IPS-20b (cell line): ENCODE measurements around the gene SAT1.
"Not testable (repeated sequence)": the region's sequence is repeated elsewhere in the genome, so short reads cannot be mapped to it uniquely, and the experiment has no call there.

Source experiments
- H3K27ac ChIP-seq: one replicate; pipeline ENCODE4 v1.5.1; 2013; ENCODE audit warnings: low read length
- H3K27me3 ChIP-seq: 2 replicates; pipeline ENCODE4 v1.6.1; 2013; ENCODE audit warnings: mild to moderate bottlenecking, low read length, inconsistent platforms; ENCODE audit not compliant: insufficient read depth
- H3K36me3 ChIP-seq: 2 replicates; pipeline ENCODE4 v1.6.1; 2013; ENCODE audit warnings: low read depth, mild to moderate bottlenecking, inconsistent platforms, low read length, moderate library complexity; ENCODE audit not compliant: insufficient read depth
- H3K4me1 ChIP-seq: 2 replicates; pipeline ENCODE4 v1.6.1; 2013; ENCODE audit warnings: mild to moderate bottlenecking, control low read depth, inconsistent platforms, low read length, moderate library complexity; ENCODE audit not compliant: insufficient read depth
- H3K4me3 ChIP-seq: 2 replicates; pipeline ENCODE4 v1.5.1; 2013; ENCODE audit warnings: mild to moderate bottlenecking, low read length, inconsistent platforms
- H3K9ac ChIP-seq: 2 replicates; pipeline ENCODE4 v1.6.1; 2013; ENCODE audit warnings: low read depth, mild to moderate bottlenecking, inconsistent platforms, low read length, moderate library complexity
- H3K9me3 ChIP-seq: 2 replicates; pipeline ENCODE4 v1.6.1; 2013; ENCODE audit warnings: mild to moderate bottlenecking, low read depth, low read length, inconsistent platforms; ENCODE audit not compliant: insufficient read depth

SAT1 gene

DNA sequence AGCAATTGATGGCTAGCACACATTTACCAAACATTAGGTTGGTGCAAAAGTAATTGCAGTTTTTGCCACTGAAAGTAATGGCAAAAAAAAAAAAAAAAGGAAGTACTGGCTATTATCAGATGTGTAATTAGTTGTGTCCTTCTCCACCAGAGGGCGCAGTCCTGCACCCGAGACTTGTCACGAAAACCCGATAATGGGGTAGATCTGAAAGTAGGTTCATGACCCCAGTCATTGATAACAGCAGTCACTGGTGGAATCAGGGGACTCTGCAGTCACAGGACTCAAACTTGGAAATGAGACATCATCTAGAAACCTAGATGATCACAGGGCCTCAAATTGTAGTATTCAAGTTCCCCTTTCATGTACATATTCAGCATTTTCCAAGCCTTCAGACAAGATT, 26.8 kb upstream of the SAT1 start:
- Histone ChIP-seq H3K9me3 (no peaks in the 10 kb centered on the region), H3K4me3 (no peak overlapping the region), H3K9ac (no peak overlapping the region), H3K4me1 (no peaks in the 10 kb centered on the region), H3K27me3 (no peaks in the 10 kb centered on the region), H3K27ac (no peak overlapping the region), H3K36me3 (no peaks in the 10 kb centered on the region)

DNA sequence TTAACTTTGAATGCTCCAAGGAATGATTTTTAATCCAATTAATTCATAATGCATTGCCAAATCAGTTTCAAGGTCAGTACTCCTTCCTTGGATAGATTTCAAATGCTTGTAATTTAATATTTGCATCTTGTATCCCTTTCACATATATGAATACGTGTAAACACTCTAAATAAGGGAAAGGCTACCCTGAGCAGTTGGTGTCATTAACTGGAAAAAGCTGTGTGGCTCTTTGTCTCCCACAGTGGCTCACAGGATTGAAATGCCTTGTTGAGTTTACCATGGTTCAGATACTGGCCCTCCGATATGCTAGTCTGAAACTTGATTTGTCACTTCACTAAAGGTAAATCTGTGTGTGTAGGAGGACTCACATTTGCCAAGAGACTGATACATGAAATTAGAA, 23.2 kb upstream of the SAT1 start:
- H3K4me3 ChIP-seq = no peak overlapping the region
- H3K9ac ChIP-seq = no peak overlapping the region
- H3K9me3 ChIP-seq = no peaks in the 10 kb centered on the region
- no peaks in the 10 kb centered on the region for H3K36me3 ChIP-seq
- H3K27ac ChIP-seq = no peak overlapping the region
- H3K4me1 ChIP-seq = no peaks in the 10 kb centered on the region
- H3K27me3 ChIP-seq = no peaks in the 10 kb centered on the region

DNA sequence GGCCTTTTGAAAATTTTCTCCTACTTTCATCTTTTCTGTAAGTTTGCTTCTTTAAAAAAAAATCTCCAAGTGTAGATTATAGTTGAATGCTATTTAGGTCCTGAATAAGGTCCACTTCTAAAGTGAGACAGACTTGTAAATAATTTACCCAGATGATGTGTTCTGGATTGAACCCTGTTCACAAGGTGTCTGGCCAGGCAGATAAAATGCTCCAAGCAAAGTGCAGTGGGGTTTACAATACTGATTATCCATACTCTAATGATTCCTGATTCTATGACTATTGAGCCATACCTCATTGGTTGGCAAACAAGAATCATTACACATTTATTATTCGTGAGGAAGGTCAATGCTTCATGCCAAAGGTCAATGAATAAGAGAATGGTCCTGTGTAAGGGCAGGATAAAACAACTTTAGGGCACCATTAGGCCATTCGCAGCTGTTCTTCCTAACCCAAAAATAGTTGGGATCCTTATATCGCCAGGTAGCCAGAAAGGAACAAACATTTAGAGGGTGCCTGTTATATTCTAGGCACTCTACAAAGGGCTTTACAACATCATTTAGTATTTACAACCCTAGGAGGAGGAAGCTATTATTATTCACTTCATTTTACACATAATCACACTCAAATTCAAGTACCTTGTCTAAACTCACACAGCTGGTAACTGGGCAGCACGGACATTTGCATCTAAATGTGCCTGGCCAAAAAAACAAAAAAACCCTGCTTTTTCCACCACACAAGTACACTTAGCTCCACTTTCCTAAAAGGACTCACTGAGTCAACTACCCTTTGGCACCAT, 18.6 kb upstream of the SAT1 start:
- no peak overlapping the region for H3K27ac ChIP-seq
- no peaks in the 10 kb centered on the region for H3K9me3 ChIP-seq
- no peaks in the 10 kb centered on the region for H3K36me3 ChIP-seq
- H3K4me3 ChIP-seq = no peak overlapping the region
- no peak overlapping the region for H3K9ac ChIP-seq
- no peaks in the 10 kb centered on the region for H3K4me1 ChIP-seq
- no peaks in the 10 kb centered on the region for H3K27me3 ChIP-seq

DNA sequence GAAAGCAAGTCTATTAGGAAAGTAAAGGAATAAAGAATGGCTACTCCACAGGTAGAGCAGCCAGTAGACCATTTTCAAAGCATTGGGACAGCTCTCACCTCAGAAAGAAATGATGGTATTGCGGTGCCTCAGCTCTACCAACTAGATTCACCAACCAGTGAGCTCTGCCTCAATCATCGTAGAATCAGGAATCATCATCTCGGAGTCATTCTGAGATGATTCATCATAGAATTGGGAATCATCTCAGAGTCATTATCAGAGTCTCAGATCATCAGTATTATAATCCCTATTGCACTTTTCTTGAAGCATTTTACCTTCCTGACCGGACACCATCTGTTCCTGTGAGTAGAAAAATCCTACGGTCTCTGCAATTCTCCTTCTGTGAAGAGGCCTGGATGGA, 17.5 kb upstream of the SAT1 start:
- no peak overlapping the region for H3K27ac ChIP-seq
- H3K9ac ChIP-seq = no peak overlapping the region
- H3K4me3 ChIP-seq = no peak overlapping the region
- no peaks in the 10 kb centered on the region for H3K36me3 ChIP-seq
- H3K9me3 ChIP-seq = no peaks in the 10 kb centered on the region
- H3K27me3 ChIP-seq = no peaks in the 10 kb centered on the region
- no peaks in the 10 kb centered on the region for H3K4me1 ChIP-seq

DNA sequence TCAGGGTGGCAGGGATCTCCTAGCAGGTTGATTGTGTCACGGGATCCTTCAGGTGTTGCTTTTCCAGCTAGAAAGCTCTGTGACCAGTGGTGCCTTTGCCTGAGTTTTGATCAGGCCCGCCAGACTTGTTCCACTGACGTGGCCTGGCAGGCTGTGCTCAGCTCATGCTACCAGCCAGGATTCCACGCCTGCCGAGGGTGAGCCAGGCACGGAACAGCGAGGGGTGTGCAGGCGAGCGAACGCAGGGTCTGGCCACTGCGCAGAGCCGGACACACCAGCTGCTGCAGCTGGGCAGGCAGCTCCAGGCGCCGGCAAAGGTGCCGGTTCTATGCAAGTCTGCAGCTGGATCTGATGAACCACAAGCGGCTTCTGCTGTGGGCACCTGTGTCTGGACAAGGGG, 17.1 kb upstream of the SAT1 start:
- Histone ChIP-seq H3K9me3 (no peaks in the 10 kb centered on the region), H3K4me3 (no peak overlapping the region), H3K36me3 (no peaks in the 10 kb centered on the region), H3K4me1 (no peaks in the 10 kb centered on the region), H3K27ac (no peak overlapping the region), H3K9ac (no peak overlapping the region), H3K27me3 (no peaks in the 10 kb centered on the region)

DNA sequence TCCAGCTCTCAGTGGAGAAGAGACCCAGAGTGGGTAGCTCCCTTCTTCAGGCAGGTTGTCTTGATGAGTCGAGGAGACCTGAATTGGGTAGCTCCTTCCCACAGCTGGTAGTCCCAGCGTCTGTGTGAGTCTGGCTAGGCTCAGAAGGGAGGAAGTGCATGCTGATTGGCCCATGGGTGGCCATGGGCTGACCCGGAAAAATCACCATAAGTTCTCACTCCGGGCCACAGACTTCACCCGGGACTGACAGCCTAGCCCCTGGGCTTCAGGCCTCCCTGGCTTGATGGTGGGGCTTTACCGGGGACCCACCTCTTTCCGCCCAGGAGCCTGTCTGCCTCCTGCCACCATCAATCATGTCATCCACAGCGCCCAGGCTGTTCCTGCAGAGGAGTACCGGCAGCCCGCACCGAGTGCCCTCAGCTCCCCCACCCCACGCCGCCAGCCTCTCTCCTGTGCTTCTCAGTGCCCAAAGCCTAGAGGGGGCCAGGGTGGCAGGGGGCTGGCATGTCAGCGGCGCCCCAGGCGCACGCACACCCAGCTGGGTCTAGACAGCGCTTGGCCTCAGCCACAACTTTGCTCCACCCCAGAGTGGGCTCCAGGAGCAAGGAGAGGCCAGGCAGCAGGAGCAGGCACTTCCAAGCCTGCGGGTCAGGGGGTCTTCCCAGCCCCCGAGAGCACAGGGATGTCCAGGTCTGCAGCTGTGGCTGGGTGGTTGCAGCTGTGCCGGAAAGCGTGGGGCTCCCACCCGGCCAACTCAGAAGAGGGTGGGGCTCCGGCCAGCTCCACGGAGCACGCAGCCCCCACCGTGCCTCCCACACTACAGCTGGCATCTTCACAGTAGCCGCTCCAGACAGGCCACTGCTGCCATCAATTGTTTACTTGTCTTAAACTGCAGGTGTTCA, 16.1 kb upstream of the SAT1 start:
- no peak overlapping the region for H3K9ac ChIP-seq
- no peak overlapping the region for H3K4me3 ChIP-seq
- H3K27me3 ChIP-seq = no peaks in the 10 kb centered on the region
- H3K9me3 ChIP-seq = no peaks in the 10 kb centered on the region
- no peaks in the 10 kb centered on the region for H3K4me1 ChIP-seq
- H3K27ac ChIP-seq = no peak overlapping the region
- no peaks in the 10 kb centered on the region for H3K36me3 ChIP-seq

DNA sequence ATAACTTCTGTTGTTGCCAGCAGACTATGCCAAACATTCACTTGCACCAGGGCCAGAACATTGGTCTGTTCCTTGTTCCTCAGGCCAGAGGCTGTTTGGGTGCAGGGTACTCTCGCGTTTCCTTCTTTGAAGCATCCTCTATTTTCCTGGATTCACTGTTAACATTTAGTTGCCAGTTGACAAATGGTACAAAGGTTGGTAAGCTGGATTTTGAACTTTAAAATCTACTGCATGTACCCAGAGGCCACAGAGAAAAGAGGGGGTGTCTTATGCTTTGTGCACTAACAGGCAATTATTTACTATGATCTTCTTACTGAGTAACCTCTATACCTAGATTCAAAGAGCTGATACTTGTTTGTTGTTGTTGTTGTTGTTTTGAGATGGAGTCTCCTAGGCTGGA, 12.8 kb upstream of the SAT1 start:
- Histone ChIP-seq H3K36me3 (no peaks in the 10 kb centered on the region), H3K4me3 (no peak overlapping the region), H3K9me3 (no peaks in the 10 kb centered on the region), H3K9ac (no peak overlapping the region), H3K4me1 (no peaks in the 10 kb centered on the region), H3K27ac (no peak overlapping the region), H3K27me3 (no peaks in the 10 kb centered on the region)

DNA sequence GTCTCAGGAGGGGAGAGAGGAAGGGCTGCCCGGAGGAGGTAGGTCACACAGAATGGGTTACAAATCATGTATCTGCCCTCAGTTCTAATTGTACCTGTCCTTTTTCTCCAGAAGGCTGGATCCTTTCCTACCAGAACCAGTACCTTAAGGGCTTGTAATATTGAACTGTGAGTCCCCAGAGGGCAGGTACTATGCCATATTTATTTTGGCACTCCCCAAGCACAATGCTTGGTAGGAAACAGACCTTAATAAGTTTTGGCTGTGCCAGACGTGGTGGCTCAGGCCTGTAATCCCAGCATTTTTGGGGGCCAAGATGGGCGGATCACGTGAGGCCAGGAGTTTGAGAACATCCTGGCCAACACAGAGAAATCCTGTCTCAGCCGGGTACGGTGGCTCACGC, 11.9 kb upstream of the SAT1 start:
- H3K36me3 ChIP-seq, H3K27ac ChIP-seq, H3K27me3 ChIP-seq, H3K9me3 ChIP-seq, H3K4me3 ChIP-seq, H3K9ac ChIP-seq, H3K4me1 ChIP-seq: not testable (repeated sequence)

DNA sequence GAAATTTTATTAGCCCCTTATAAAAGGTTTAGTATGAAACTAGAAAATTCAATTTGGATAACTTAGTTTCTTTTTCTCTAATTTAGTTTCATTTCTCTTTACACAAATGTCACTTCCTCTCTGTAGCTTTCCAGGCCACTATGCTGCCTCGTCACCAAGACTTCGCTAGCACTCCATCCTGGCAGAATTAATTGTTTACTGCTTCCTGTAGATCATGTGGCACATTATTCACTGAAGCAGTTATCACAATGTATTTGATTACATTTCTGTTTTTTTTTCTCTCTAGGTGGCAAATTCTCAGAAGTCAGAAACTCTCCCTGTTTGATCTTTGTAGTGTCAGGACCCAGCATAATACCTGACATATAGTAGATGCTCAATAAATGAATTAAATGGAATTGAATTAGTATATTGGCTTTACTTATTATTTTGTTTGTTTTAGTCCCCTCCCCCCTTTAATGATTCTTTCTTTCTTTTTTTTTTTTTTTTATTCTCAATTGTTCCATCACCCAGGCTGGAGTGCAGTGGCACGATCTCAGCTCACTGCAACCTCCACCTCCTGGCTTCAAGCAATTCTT, 9.3 kb upstream of the SAT1 start:
- Histone ChIP-seq H3K4me3 (no peak overlapping the region), H3K27me3 (no peaks in the 10 kb centered on the region), H3K9me3 (no peaks in the 10 kb centered on the region), H3K27ac (no peak overlapping the region), H3K9ac (no peak overlapping the region), H3K36me3 (no peaks in the 10 kb centered on the region), H3K4me1 (no peaks in the 10 kb centered on the region)

DNA sequence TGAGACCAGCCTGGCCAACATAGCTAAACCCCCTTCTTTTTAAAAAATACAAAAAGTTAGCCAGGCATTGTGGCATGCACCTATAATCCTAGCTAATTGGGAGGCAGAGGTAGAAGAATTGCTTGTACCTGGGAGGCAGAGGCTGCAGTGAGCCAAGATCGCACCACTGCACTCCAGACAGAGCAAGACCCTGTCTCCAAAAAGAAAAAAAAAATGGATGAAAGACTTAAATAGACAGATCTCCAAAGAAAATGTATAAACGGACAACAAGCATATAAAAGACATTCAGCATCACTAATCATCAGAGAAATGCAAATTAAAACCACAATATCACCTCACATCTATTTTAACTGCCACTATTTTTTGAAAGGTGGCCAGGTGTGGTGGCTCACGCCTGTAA, 6.6 kb upstream of the SAT1 start:
- H3K27ac ChIP-seq = no peak overlapping the region
- H3K27me3 ChIP-seq = no peaks in the 10 kb centered on the region
- no peak overlapping the region for H3K4me3 ChIP-seq
- no peaks in the 10 kb centered on the region for H3K4me1 ChIP-seq
- no peaks in the 10 kb centered on the region for H3K36me3 ChIP-seq
- no peaks in the 10 kb centered on the region for H3K9me3 ChIP-seq
- H3K9ac ChIP-seq = no peak overlapping the region

DNA sequence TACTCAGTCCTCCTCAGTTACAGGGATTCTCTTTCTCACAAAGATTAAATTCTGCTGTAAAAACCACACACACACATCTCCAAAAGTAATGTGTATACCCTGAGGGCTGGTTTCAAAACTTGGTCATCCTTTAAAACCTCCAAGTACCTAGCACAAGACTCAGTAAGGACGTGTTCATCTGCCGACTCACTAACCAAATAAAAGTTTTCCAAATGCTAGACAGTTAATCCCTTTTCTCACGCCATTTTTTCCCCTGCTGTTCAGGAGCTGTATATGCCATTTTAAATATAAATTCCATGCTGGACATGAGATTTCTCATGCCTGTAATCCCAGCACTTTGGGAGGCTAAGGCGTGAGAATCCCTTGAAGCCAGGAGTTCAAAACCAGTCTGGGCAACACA, 3.9 kb upstream of the SAT1 start:
- Histone ChIP-seq H3K4me1 (peaks cover 5% of the 10 kb centered on the region; the same call in 1 of the 2 replicates), H3K4me3 (no peak overlapping the region), H3K27ac (no peak overlapping the region), H3K27me3 (no peaks in the 10 kb centered on the region), H3K9me3 (no peaks in the 10 kb centered on the region), H3K9ac (no peak overlapping the region), H3K36me3 (no peaks in the 10 kb centered on the region)

DNA sequence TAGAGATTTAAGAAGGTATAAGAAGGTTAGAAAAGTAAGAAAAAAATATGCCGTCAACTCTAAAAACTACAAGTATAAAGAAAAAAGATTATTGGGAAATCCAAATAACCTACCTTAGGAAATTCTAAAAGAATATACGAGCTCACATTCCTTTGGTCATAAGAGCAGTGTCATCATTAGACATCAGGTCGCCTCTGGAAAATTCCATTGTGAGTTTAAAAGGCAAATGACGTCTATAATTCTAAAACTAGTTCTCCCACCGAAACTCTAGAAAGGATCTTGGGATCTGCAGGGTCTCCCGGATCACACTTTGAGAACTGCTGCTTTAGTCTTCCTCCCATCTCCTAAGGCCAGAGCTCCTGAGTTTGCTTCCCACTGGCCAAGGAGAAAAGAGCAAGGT, 518 bp upstream of the SAT1 start:
- H3K27me3 ChIP-seq = no peaks in the 10 kb centered on the region
- H3K4me3 ChIP-seq = no peak overlapping the region; the same call in 1 of the 2 replicates
- H3K9me3 ChIP-seq = no peaks in the 10 kb centered on the region
- no peak overlapping the region for H3K27ac ChIP-seq
- peaks cover 4% of the 10 kb centered on the region for H3K36me3 ChIP-seq
- H3K9ac ChIP-seq = no peak overlapping the region
- peaks cover 5% of the 10 kb centered on the region; the same call in 1 of the 2 replicates for H3K4me1 ChIP-seq
